ENCODE measurements around the gene CMIP.

DNA sequence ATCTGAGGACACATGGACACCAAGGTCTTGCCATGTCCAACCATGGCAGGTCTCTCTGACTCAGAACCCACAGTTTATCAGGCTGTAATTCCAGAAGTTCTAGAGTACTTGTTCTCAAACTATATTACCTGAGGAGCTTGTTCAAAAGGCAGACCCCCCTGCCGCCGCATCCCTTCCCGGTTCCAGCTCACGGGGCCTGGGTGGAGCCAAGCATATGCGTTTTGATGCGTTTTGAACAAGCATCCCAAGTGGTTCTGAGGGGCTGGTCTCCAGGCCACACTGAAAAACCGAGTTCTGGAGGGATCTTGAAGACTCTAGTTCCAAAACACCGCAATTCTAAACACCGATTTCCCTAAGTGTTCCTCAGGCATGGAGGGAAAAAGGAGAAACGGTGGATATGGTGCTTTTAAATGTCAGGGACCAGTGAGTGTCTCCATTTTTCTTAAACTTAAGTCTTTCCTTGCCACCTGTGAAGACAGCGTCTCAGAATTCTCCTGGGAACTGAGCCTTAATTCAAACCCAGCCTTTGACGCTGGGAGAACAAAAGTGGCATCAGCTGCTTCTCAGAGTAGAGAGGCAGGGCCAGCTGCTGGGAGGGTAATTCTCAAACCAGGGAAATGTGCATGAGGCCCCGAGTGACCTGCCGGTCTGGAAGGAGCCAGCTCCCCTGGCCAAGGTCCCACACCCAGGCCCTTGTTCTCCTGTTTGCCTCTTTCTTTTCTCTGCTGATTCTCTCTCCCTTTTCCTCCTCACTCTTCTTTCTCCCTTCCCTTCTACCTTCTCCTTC lies 250.1 kb downstream of the CMIP start:
- TF ChIP-seq, protein P1, sequence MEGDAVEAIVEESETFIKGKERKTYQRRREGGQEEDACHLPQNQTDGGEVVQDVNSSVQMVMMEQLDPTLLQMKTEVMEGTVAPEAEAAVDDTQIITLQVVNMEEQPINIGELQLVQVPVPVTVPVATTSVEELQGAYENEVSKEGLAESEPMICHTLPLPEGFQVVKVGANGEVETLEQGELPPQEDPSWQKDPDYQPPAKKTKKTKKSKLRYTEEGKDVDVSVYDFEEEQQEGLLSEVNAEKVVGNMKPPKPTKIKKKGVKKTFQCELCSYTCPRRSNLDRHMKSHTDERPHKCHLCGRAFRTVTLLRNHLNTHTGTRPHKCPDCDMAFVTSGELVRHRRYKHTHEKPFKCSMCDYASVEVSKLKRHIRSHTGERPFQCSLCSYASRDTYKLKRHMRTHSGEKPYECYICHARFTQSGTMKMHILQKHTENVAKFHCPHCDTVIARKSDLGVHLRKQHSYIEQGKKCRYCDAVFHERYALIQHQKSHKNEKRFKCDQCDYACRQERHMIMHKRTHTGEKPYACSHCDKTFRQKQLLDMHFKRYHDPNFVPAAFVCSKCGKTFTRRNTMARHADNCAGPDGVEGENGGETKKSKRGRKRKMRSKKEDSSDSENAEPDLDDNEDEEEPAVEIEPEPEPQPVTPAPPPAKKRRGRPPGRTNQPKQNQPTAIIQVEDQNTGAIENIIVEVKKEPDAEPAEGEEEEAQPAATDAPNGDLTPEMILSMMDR (IDR thresholded peaks at IDR 0.05): no peak
- TF ChIP-seq POLR2A (IDR thresholded peaks at IDR 0.05): no peak

Data from esophagus squamous epithelium (tissue), 4 donors.